HL-60/S4 treated with phorbol 12-myristate 13-acetate at 8.2 ng/mL for 4 days and 3 days (cell line): ENCODE measurements around the gene XCR1.

Experiments used
- in situ Hi-C: fragments of 300-500 bp; cut with MboI; formaldehyde crosslinking; loops from 2 replicates; pipeline ENCODE4 v1.15.0; 2022; ENCODE audit warnings: low sequenced_read_pairs

XCR1 gene

DNA sequence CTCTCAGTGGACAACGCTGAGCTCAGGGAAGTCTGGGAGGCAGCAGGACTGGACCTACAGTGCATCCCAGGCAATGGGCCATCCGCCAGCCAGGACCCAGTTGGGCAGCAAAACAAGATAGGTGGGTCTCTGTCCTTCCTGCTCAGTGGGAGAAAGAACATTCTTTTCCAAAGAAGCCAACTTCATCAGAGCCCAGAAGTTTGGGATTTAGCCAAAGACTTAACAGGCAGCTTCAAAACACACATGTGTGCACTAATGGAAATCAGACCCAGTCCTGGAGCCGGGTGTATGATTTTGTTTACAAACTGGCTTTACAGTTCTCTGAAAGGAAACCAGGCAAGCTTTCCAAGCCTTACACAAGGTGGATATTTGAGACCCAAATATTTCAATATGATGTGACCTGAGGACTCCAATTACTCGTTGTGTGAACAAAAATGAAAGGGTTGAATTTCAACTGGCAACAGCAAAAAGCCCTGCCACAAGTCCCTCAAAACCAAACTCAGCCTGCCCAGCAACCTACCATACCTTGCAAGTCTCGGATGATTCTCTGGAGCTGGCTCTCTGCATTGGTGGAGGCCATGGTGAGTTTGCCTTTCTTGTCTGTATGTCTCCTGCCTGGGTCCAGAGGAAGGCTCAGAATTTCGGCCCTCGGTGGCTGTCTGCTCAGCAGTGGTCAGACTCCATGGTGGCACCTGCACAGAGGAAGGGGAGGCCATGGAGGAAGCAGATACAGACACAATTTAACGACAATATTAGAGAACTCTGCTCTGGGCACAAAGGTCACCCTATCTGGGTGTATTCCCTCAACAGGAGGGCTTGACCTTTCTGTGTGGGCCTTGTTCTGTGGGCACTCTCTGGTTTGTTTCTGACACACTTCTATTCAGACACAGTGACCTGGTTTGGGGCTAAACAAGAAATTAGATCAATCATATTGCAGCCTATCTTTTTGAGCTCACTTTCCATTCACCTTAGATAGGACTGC lies 42.7 kb downstream of the XCR1 start:
- in situ Hi-C loops: no loop called here

DNA sequence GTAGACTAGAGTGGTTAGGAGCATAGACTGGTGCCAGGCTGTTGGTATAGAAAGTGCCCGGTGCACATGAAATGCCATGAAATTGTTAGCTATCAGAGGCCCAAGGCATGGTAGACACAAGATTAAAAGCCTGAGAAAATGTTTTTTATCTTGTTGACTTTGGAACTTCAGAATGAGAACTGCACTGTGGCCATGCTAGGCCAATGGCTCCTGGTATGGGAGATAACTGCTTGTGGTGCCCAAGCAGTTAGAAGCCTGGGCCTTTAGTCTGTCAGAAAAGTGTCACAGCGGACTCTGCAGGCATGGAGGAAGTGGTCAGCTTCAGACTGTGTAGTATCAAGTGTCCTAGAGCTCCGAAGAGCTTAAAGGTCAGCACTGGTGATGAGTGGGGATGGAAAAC lies 43.5 kb downstream of the XCR1 start:
- in situ Hi-C loops: no loop called here

- in situ Hi-C loops: no loop called here
Observed at GRCh38 chr3:45981346-45982074, 45.8 kb downstream of the XCR1 start.

- in situ Hi-C loops: no loop called here
Observed at GRCh38 chr3:45980819-45981218, 46.5 kb downstream of the XCR1 start.

DNA sequence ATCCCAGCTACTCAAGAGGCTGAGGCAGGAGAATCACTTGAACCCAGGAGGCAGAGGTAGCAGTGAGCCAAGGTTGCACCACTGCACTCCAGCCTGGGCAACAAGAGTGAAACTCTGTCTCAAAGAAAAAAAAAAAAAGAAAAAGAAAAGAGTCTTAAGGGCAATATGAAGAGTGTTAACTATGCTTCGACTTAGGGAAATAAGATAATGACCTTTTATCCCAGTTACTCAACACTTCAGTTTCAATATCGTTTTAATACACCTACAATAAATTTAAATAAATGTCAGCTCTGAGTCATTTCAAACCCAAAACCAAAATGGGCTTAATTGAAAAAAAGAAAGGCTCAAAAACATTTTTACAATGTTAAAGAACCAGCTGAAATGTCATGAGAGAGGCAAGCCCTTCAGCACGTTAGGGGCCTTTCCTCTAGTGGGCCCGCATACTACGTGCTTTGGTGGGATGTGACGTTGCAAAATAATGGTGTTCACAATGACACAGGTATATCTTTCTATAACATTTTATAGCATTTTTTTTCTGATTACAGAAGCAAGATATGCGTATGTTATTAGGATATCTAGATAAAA lies 47.0 kb downstream of the XCR1 start:
- in situ Hi-C loops: no loop called here

DNA sequence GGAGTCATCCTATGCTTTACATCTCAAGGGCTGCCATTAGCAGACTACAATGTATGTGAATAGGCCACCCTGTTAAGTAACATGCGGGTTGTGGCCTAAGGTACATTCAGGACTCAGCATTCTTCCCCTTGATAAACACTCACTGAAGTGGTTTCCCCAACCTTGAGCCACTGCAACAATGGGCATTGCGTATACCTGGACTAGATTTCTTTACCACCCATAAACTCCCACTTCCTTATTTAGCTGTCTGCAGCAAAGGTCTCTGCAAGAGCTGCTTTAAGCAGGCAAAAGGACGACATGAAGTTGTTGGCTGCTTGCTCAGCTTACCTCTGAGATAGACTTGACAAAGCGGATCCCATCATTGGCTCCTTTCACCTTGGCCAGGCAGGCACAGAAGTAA lies 47.9 kb downstream of the XCR1 start:
- in situ Hi-C loops: no loop called here

DNA sequence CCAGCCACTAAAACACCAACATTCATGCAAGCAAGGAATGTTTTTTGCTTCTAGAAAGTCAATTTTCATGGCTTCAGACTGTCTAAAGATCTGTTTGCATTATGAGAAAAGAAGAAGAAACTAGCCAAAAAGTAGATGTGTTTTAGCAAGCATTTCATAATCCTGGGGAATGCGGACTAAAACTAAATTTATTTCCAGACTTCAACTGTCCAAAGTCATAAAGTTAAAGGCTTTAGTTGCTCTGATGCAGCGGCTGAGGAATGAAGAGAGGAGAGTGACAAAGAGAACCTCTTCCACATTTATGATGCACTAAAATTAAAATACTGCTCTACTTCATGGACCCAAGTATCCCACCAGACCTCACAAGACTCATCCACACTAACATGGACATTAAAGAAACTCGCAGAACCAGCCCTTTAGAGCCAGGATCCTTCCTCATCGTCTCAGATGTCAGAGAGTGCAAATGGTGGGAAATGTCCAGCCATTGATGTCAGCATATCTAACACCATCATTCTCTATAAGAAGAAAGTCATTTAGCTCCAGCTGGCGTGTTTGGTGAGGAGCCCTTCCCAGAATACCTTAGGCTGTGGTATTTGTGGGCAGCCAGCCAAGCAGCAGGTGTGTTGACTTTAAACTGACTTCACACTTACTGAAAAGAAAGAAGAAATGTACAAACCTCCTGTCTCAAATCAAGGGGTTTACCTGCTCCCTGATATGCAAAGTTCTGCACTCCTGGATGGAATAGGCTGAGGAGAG lies 49.1 kb downstream of the XCR1 start:
- in situ Hi-C loops: no loop called here

DNA sequence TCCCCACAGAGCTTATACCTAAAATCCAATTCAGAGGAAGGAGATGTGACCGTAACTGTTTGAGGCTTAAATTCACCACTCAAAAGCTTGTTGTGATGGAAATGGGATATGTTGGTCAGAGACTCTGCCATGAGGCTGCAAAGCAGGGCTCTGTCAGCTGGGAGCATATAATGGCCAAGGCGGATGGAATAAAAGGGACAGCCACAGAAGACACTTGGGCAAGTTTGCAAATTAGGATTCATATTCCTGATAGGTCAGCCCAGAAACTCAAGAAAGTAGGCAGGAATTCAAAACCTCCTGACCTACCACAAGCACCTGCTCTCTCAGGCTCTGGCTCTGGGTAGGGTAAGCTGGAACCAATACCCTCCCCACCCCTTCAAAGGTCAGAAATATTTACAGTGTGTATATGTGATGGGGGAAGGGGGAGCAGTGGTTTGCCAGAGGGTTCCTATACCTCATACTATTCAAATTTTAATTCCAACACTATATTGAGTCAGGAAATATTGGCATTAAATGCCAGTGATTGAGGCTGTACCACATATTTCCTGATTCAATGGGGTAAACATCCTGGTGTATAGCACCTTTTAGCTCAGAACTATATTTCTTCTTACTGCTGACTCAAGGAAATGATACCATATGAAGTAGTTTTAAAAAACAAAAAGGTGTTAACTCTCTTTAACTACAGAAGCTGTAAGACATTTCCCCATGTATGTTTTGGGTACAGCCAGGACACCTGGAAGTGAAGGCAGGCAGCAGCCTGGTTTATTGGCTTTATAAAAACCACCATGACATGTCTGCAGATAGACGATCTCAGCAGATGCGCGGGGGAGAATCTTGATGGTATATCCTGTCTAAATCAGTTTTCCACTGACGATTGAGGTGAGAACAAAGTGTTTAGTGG lies 50.8 kb downstream of the XCR1 start:
- in situ Hi-C loops: no loop called here

DNA sequence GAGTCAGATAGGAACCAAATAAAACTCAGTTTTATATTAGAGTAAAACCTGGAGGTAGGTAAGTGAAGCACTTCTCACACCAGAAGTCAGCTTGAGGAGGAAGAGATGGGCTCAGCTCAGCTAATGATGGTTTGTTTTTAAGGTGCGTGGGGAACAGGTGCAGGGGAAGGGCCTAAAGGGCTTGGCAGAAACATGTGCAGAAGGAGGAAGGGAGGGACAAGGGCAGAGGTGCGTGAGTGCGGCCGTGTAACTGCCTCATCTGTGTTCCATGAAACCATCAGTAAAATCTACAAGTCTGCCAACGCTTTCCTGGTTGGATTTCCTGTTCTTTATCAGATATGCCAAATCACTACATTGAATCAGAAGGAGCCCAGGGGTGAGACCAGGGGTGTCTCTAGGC lies 51.6 kb downstream of the XCR1 start:
- in situ Hi-C loops: no loop called here

- in situ Hi-C loops: no loop called here
Observed at GRCh38 chr3:45974686-45975085, 52.6 kb downstream of the XCR1 start.

DNA sequence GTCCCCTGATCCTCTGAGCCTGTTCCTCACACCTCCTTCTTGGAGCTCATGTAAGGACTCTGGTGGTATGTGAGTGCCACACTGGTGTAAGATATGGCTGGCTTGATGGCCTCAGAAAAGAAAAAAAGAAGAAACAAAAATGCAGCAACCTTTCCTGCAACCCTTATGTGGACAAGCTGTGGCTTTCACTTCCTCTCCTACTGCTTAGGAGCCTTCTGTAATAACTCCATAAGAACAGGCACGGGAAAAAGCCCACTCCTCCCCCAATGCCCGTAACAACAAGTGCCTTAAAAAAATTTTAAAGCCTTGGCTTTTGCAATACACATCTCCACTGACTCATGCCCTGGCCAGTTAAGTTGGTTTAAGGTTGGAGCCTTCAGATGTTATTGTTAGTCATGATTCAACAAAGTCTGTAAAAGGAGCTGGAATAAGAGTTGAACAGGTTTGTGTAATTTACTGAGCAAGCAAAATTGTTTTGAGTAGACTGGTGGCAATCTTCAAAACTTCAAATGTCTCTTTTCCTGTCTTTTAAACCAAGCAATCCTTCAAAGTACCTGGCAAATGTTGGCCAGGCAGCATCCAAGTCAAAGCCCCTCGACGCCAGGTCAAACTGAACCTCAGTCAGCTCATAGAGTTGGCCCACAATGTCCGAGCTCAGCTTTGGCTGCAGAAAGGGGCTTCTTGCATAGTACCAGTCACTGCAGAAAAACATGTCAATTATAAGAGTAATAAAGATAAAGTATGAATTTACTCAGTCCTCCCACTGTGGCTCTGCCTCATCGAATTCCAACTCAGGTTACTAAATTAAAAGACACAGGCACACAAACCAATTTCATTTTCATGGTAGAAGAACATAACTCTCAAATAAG lies 54.5 kb downstream of the XCR1 start:
- in situ Hi-C loops: no loop called here

DNA sequence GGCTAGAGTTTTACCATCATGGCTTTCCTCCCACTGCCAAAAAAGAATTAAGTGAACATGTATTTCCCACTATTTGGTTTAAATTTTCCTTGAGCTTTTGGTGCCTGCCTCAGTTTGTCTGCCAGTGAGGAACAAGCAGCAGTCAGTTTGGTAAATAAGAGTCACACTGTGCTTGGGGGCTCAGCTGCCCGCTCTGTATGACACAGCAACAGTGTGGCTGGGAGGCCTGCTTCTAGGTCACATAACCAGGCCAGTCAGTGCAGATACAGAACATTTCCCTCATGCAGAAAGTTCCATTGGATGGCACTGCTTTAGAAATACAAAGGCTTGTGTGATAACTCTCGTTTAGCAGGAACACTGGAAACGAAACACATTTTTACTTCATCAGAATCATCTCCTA lies 57.3 kb downstream of the XCR1 start:
- in situ Hi-C loops: no loop called here

DNA sequence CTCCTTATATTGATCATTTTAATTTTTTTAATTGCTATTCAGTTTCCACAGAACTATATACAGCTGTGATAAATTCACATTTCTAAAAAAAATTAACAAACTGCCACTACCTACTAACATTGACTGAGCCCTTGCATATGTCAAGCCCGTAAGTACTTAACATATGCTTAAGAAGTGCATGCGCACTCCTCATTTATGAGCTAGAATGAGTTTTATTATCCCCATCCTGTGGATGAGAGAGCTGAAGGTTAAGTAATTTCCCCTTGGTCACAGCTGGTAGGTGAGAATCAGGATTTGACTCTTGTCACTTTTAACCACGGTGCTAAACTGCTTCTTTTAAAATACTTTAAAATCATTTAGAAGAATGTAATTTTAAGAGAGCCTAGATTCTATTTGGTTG lies 58.2 kb downstream of the XCR1 start:
- in situ Hi-C loops: no loop called here

- in situ Hi-C loops: no loop called here
Observed at GRCh38 chr3:45968706-45969105, 58.6 kb downstream of the XCR1 start.

GRCh38 chr3:45968149-45968548 lies 59.1 kb downstream of the XCR1 start:
- in situ Hi-C loops: no loop called here

- in situ Hi-C loops: no loop called here
Observed at GRCh38 chr3:45967724-45968123, 59.6 kb downstream of the XCR1 start.
